GM12891 (cell line): Measurements from ENCODE around the gene OLFML2A.

ENCODE experiments used
- PAX5 ChIP-seq: IDR thresholded peaks from 2 replicates; pipeline ENCODE4 v1.6.1; 2011; ENCODE audit warnings: low read length, moderate library complexity, mild to moderate bottlenecking; ENCODE audit not compliant: insufficient read depth, severe bottlenecking
- POLR2A ChIP-seq: IDR thresholded peaks from 2 replicates; pipeline ENCODE4 v1.6.1; 2011; ENCODE audit warnings: low read depth, low read length, control low read depth
- POLR2AphosphoS5 ChIP-seq: IDR thresholded peaks from 2 replicates; pipeline ENCODE4 v1.6.1; 2011; ENCODE audit warnings: low read depth, low read length, control low read depth
- SPI1 ChIP-seq: IDR thresholded peaks from 2 replicates; pipeline ENCODE4 v1.6.1; 2011; ENCODE audit warnings: low read depth, low read length, control low read depth
- TAF1 ChIP-seq: IDR thresholded peaks from 2 replicates; pipeline ENCODE4 v1.6.1; 2011; ENCODE audit warnings: low read depth, low read length, control low read depth

- TF ChIP-seq POLR2AphosphoS5 (no peak), POLR2A (no peak), PAX5 (no peak), SPI1 (no peak), TAF1 (no peak)
Measured at GRCh38 chr9:124789531-124789930, 12.6 kb downstream of the OLFML2A start.
